ENCODE data around the gene CIB4.

Gene CIB4

DNA sequence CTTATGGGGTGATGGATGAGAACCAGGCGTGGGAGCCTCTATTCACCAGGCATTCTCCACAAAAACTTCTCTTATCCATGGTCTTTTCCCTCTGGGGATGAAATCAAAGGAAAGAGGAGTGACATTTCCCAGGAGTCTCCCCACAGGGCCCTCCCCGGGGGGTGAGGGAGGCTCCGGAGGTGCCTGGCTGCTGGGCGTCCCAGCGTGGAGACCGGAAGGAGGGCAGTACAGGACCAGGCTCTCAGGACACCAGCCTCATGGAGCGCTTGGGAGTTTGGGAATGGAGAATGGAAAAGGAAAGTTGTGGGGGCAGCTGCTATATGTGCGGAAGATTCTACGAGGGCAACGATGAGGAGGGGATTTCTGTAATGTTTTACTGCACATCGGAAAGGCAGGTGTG lies 22.1 kb downstream of the CIB4 start:
- no peak overlapping the region for H3K4me3 ChIP-seq (ENCODE audit: low read depth, low read length)
- in situ Hi-C loops (cut with HindIII; ENCODE audit: low sequenced_read_pairs), result no loop called here
- TF ChIP-seq, protein P1, sequence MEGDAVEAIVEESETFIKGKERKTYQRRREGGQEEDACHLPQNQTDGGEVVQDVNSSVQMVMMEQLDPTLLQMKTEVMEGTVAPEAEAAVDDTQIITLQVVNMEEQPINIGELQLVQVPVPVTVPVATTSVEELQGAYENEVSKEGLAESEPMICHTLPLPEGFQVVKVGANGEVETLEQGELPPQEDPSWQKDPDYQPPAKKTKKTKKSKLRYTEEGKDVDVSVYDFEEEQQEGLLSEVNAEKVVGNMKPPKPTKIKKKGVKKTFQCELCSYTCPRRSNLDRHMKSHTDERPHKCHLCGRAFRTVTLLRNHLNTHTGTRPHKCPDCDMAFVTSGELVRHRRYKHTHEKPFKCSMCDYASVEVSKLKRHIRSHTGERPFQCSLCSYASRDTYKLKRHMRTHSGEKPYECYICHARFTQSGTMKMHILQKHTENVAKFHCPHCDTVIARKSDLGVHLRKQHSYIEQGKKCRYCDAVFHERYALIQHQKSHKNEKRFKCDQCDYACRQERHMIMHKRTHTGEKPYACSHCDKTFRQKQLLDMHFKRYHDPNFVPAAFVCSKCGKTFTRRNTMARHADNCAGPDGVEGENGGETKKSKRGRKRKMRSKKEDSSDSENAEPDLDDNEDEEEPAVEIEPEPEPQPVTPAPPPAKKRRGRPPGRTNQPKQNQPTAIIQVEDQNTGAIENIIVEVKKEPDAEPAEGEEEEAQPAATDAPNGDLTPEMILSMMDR (IDR thresholded peaks at IDR 0.05; ENCODE audit: low read depth, low read length, missing control alignments), result no peak

DNA sequence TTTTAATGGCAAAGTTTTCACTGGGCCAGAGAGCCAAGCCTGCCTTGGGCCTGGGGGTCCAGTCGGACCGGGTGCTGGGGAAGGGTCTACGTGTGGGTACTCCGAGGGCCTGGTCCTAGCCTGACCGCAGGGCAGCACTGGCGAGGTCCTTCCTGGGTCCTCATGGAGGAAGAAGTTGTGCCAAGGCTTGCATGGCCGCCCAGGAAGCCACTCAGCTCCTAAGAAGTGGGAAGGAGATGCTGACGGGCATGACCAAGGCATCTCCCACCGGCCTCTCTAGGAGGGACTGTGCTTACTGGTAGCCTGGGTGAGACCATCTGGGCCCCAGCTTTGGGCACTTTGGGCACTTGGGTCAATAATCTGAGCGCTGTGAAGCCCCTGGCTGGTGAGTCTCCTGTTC lies 22.6 kb downstream of the CIB4 start:
- TF ChIP-seq, protein P1 (IDR thresholded peaks at IDR 0.05; ENCODE audit: low read depth, low read length, missing control alignments), result no peak
- in situ Hi-C loops (cut with HindIII; ENCODE audit: low sequenced_read_pairs), result no loop called here
- H3K4me3 ChIP-seq (ENCODE audit: low read depth, low read length), result no peak overlapping the region
- no peak for DNase-seq (ENCODE audit: low read depth)

More for the DNA sequence above, 22.1 kb downstream of the CIB4 start:
- no peak for DNase-seq (ENCODE audit: low read depth)

GRCh38 chr2:26617588-26618083 lies 23.5 kb downstream of the CIB4 start:
- TF ChIP-seq, protein P1 (IDR thresholded peaks at IDR 0.05; ENCODE audit: low read depth, low read length, missing control alignments), result no peak
- no peak for DNase-seq (ENCODE audit: low read depth)
- in situ Hi-C loops (cut with HindIII; ENCODE audit: low sequenced_read_pairs), result no loop called here
- H3K4me3 ChIP-seq (ENCODE audit: low read depth, low read length), result no peak overlapping the region

DNA sequence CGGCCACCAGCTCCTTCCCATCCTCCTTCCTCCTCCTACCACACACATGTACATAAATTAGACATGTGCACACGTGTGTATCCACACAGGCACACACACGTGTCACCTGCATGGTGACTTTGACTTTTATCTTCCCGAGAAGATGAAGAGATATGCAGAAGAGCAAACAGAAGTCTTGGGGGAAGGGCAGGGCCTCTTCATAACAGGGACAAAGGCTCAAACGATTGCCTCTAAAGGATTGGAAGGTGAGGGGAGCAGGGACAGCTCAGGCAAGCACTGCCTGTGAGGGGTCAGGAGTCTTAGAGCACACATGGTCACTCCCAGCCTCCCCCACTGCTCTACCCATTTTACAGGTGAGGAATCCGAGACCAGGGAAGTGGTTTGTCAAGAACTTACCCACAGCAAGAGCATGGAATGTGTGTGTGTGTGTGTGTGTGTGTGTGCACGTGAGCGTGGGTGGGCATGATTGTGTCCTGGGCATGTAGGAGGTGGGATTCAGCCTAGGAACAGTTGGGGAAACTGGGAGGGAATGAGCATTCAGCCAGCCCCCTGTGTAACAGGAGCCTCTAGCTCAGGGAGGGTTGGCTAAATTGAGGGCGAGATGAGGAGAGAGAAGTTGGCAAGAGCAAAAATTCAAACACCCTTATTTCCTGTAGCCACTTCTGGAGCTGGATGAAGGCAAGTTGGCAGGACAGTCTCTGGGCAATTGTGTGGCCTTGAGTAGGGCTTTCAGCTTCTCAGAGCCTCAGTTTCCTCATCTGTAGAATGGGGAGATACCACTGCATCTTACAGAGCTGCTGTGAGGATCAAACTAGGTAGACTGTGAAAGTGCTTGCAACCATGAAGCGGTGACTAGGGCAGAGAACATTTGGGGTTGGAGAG lies 24.2 kb downstream of the CIB4 start:
- no peak for DNase-seq (ENCODE audit: low read depth)
- TF ChIP-seq, protein P1 (IDR thresholded peaks at IDR 0.05; ENCODE audit: low read depth, low read length, missing control alignments), result no peak
- H3K4me3 ChIP-seq (ENCODE audit: low read depth, low read length), result no peak overlapping the region
- in situ Hi-C loops (cut with HindIII; ENCODE audit: low sequenced_read_pairs), result no loop called here

- in situ Hi-C loops (cut with HindIII; ENCODE audit: low sequenced_read_pairs), result no loop called here
- DNase-seq (ENCODE audit: low read depth), result no peak
- H3K4me3 ChIP-seq (ENCODE audit: low read depth, low read length), result no peak overlapping the region
- TF ChIP-seq, protein P1 (IDR thresholded peaks at IDR 0.05; ENCODE audit: low read depth, low read length, missing control alignments), result no peak
These were observed 25.1 kb downstream of the CIB4 start for GRCh38 chr2:26615860-26616705.

- DNase-seq (ENCODE audit: low read depth), result no peak
- in situ Hi-C loops (cut with HindIII; ENCODE audit: low sequenced_read_pairs), result no loop called here
- TF ChIP-seq, protein P1 (IDR thresholded peaks at IDR 0.05; ENCODE audit: low read depth, low read length, missing control alignments), result no peak
- no peak overlapping the region for H3K4me3 ChIP-seq (ENCODE audit: low read depth, low read length)
These were observed 25.8 kb downstream of the CIB4 start for GRCh38 chr2:26615336-26615859.

Measured in astrocyte of the cerebellum (primary cell).